Fibroblast of lung (primary cell): ENCODE results near the gene BAG3. TPM values are rescaled to one million over a fixed set of nuclear protein-coding genes. Genes with fewer than 3 reads are reported as not detected.
"Not testable (repeated sequence)": the region's sequence is repeated elsewhere in the genome, so short reads cannot be mapped to it uniquely, and the experiment has no call there.

Experiments used
- DNase-seq, 2 donors: peaks; one replicate each; pipeline versions ENCODE4 v3.0.0 to v3.0.0-alpha.2; 2010; ENCODE audit warnings: low read depth in 2 of 2
- H2AFZ ChIP-seq: 2 replicates; pipeline ENCODE4 v1.5.1; 2012; ENCODE audit warnings: low read length, control low read depth, inconsistent platforms
- H3K27ac ChIP-seq: 2 replicates; pipeline ENCODE4 v1.5.1; 2011; ENCODE audit warnings: low read length, control low read depth; ENCODE audit not compliant: insufficient read depth
- H3K27me3 ChIP-seq: 2 replicates; pipeline ENCODE4 v1.5.1; 2011; ENCODE audit warnings: mild to moderate bottlenecking, low read length; ENCODE audit not compliant: control insufficient read depth, insufficient read depth
- H3K36me3 ChIP-seq: 2 replicates; pipeline ENCODE4 v1.5.1; 2011; ENCODE audit warnings: low read length; ENCODE audit not compliant: control insufficient read depth, insufficient read depth
- H3K4me1 ChIP-seq: 2 replicates; pipeline ENCODE4 v1.5.1; 2011; ENCODE audit warnings: low read length; ENCODE audit not compliant: control insufficient read depth, insufficient read depth; ENCODE audit errors: extremely low read depth
- H3K4me2 ChIP-seq: 2 replicates; pipeline ENCODE4 v1.5.1; 2011; ENCODE audit warnings: low read length, control low read depth; ENCODE audit not compliant: insufficient read depth; ENCODE audit errors: extremely low read depth
- H3K4me3 ChIP-seq, 4 experiments: fragments of 200-600 bp in 1 of 4; sonication (generic) in 1 of 4; replicated peaks in 1 of 4; 2 replicates each; pipeline ENCODE4 v1.5.1; 2011 to 2016; ENCODE audit warnings: low read length in 4 of 4, low read depth in 3 of 4, mild to moderate bottlenecking in 3 of 4, control low read depth in 2 of 4, inconsistent platforms in 1 of 4, mixed read lengths in 1 of 4; ENCODE audit not compliant: insufficient read depth in 1 of 4; ENCODE audit errors: control extremely low read depth in 1 of 4
- H3K79me2 ChIP-seq: 2 replicates; pipeline ENCODE4 v1.5.1; 2012; ENCODE audit warnings: mild to moderate bottlenecking, low read length, inconsistent platforms; ENCODE audit not compliant: control insufficient read depth, insufficient read depth
- H3K9ac ChIP-seq: 2 replicates; pipeline ENCODE4 v1.5.1; 2011; ENCODE audit warnings: mild to moderate bottlenecking, low read length, control low read depth; ENCODE audit not compliant: insufficient read depth
- H3K9me3 ChIP-seq: 2 replicates; pipeline ENCODE4 v1.5.1; 2012; ENCODE audit warnings: low read depth, low read length; ENCODE audit not compliant: control insufficient read depth, insufficient read depth
- H4K20me1 ChIP-seq: 2 replicates; pipeline ENCODE4 v1.5.1; 2011; ENCODE audit warnings: low read length; ENCODE audit not compliant: control insufficient read depth, insufficient read depth; ENCODE audit errors: extremely low read depth
- EZH2 ChIP-seq: IDR thresholded peaks from 2 replicates; pipeline ENCODE4 v1.5.1; 2012; ENCODE audit warnings: low read length, control low read depth, mild to moderate bottlenecking; ENCODE audit errors: missing control alignments
- polyA plus RNA-seq, 2 donors: library from polyadenylated mRNA; depleted of rRNA in 1 of 2; stranded (reverse) in 1 of 2; unstranded in 1 of 2; fragments of >200 nt; gene quantifications; 2 replicates each; pipeline ENCODE4 v1.2.1, GENCODE V29; 2011 to 2012; ENCODE audit warnings: missing spikeins in 1 of 2
- total RNA-seq: library from RNA; depleted of rRNA; stranded (reverse); fragments of >200 nt; gene quantifications from 2 replicates; pipeline ENCODE4 v1.2.1, GENCODE V29; 2014
- TF ChIP-seq, protein P1 (sequence below), 2 donors: IDR thresholded peaks in 1 of 2; conservative IDR thresholded peaks in 1 of 2; 1 replicate in 1 of 2; 2 replicates in 1 of 2; pipeline ENCODE4 v1.5.1; 2011 to 2012; ENCODE audit warnings: low read length in 2 of 2, control low read depth in 1 of 2, inconsistent platforms in 1 of 2, low read depth in 1 of 2, mild to moderate bottlenecking in 1 of 2

The BAG3 gene
- total and polyA plus RNA-seq, 2 donors (not counting 1 experiment from before 2014, with no cell fraction given), result 8.4 to 20.0 TPM

DNA sequence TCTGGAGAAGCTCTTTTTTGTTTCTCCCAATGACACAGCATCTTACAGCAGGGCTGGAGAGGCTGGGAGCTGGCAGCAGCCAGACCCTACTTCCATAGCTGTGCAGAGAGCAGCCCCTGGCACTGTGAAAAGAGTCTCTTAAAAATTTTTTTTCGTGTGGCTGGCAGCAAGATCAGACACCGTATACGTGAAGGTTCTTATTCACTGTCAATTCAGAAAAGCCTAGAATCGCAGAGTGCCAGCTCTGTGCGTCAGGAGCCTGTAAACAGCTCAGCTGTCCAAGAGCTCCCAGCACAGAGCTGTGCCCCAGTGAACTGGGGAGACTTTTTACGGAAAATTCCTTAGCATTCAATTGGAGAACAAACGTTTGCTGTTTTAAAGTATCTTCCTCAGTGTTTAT lies 6.5 kb downstream of the BAG3 start:
- peaks cover 10% of the 10 kb centered on the region for H3K36me3 ChIP-seq
- H3K4me3 ChIP-seq, result peak overlapping the region in 2 of 4 experiments; percentile 34 to 37
- peak; percentile 47 to 63 for DNase-seq
- TF ChIP-seq, protein P1, sequence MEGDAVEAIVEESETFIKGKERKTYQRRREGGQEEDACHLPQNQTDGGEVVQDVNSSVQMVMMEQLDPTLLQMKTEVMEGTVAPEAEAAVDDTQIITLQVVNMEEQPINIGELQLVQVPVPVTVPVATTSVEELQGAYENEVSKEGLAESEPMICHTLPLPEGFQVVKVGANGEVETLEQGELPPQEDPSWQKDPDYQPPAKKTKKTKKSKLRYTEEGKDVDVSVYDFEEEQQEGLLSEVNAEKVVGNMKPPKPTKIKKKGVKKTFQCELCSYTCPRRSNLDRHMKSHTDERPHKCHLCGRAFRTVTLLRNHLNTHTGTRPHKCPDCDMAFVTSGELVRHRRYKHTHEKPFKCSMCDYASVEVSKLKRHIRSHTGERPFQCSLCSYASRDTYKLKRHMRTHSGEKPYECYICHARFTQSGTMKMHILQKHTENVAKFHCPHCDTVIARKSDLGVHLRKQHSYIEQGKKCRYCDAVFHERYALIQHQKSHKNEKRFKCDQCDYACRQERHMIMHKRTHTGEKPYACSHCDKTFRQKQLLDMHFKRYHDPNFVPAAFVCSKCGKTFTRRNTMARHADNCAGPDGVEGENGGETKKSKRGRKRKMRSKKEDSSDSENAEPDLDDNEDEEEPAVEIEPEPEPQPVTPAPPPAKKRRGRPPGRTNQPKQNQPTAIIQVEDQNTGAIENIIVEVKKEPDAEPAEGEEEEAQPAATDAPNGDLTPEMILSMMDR (conservative IDR thresholded peaks at IDR 0.05 in 1 of 2, IDR thresholded peaks at IDR 0.05 in 1 of 2; ENCODE audit: low read depth in 1 of 2, low read length in 2 of 2), result no peak
- TF ChIP-seq EZH2, result no peak
- no peaks in the 10 kb centered on the region for H3K9me3 ChIP-seq
- H2AFZ ChIP-seq, result no peak overlapping the region
- H3K27ac ChIP-seq, result peak overlapping the region; percentile 72
- H4K20me1 ChIP-seq, result peaks cover 2% of the 10 kb centered on the region
- peaks cover 49% of the 10 kb centered on the region for H3K4me1 ChIP-seq
- peak overlapping the region; percentile 70 for H3K4me2 ChIP-seq
- H3K79me2 ChIP-seq, result peaks cover 97% of the 10 kb centered on the region
- H3K27me3 ChIP-seq, result no peaks in the 10 kb centered on the region
- no peak overlapping the region for H3K9ac ChIP-seq

DNA sequence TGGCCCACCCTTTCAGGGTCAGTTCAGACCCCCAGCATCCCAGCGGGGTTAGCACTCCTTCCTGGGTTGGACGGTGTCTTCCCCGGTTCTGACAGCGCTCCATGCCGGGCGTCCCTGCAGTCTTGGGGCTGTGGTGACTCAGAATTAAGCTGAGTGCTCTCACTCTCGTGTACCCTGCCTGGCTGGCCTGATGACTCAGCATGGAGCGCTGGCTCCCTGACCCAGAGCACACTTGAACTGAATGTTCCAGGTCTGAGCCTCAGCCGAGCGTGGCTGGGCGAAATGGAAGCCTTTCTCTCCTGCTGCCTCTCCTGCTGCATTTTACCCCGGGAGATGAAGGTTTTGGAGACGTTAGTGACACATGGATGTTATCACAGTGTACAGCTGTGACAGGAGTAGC lies 7.1 kb downstream of the BAG3 start:
- Histone ChIP-seq H3K4me1 (peaks cover 53% of the 10 kb centered on the region), H3K4me2 (peak overlapping the region; percentile 70), H3K27me3 (no peaks in the 10 kb centered on the region), H3K4me3 (peak overlapping the region in 3 of 4 experiments; percentile 17 to 49 (median 37)), H4K20me1 (peaks cover 2% of the 10 kb centered on the region), H3K79me2 (peaks cover 97% of the 10 kb centered on the region), H3K9me3 (no peaks in the 10 kb centered on the region), H3K27ac (peak overlapping the region; percentile 72), H3K9ac (peak overlapping the region; percentile 20), H3K36me3 (peaks cover 10% of the 10 kb centered on the region), H2AFZ (no peak overlapping the region)
- TF ChIP-seq EZH2, result no peak
- TF ChIP-seq, protein P1 (conservative IDR thresholded peaks at IDR 0.05 in 1 of 2, IDR thresholded peaks at IDR 0.05 in 1 of 2; ENCODE audit: low read depth in 1 of 2, low read length in 2 of 2), result no peak
- peak; percentile 93 for DNase-seq

DNA sequence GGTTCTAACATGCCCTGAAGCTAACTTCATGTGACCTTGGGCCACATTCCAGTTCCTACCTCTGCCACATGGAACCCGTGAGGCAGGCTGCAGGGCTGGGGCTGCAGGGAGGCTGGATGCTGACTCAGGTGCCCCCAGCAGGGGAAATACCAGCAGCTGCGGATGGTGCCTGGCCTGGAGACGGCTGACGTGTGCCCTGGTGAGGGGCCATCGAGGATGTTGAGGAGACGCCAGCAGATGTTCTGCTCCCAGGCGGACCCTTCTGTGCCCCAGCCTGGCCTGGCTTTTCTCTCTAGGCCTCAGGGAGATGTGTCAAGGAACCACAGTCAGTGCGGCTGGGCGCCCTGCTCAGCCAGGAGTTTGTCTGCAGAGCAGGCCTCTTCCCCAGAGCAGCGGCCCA lies 8.8 kb downstream of the BAG3 start:
- H2AFZ ChIP-seq, result no peak overlapping the region
- H3K4me1 ChIP-seq, result peaks cover 58% of the 10 kb centered on the region

DNA sequence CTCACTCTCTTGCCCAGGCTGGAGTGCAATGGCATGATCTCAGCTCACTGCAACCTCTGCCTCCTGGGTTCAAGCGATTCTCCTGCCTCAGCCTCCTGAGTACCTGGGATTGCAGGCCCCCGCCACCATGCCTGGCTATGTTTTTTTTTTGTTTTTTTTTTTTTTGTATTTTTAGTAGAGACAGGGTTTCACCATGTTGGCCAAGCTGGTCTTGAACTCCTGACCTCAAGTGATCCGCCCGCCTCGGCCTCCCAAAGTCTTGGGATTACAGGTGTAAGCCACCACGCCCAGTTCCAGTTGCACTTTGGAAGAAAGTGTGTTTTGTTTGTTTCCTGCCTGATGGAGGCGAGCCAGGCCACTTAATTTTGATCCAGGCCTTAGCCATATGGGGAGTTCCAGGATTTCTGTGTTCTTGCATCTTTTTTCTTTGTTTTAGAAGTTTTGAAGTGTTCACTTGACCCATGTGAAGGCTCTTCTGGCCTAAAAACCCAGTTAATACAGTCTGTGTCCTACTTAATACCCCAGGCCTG lies 11.0 kb downstream of the BAG3 start:
- H4K20me1 ChIP-seq, result not testable (repeated sequence)
- H3K4me1 ChIP-seq, result peaks cover 61% of the 10 kb centered on the region

More for the DNA sequence above, 8.8 kb downstream of the BAG3 start:
- no peak for DNase-seq
- Histone ChIP-seq H3K4me3 (no peak overlapping the region), H3K27me3 (no peaks in the 10 kb centered on the region), H3K9me3 (no peaks in the 10 kb centered on the region), H3K4me2 (no peak overlapping the region), H4K20me1 (no peaks in the 10 kb centered on the region), H3K27ac (peak overlapping the region; percentile 11), H3K36me3 (peaks cover 10% of the 10 kb centered on the region), H3K9ac (no peak overlapping the region), H3K79me2 (peaks cover 97% of the 10 kb centered on the region)
- TF ChIP-seq, protein P1 (conservative IDR thresholded peaks at IDR 0.05 in 1 of 2, IDR thresholded peaks at IDR 0.05 in 1 of 2; ENCODE audit: low read depth in 1 of 2, low read length in 2 of 2), result no peak
- no peak for TF ChIP-seq EZH2

More for the DNA sequence above, 11.0 kb downstream of the BAG3 start:
- not testable (repeated sequence) for H3K36me3 ChIP-seq, DNase-seq, H3K9ac ChIP-seq, H3K27me3 ChIP-seq, H3K4me2 ChIP-seq, H2AFZ ChIP-seq, H3K9me3 ChIP-seq, H3K4me3 ChIP-seq
- Histone ChIP-seq H3K79me2 (peaks cover 93% of the 10 kb centered on the region), H3K27ac (peak overlapping the region; percentile 20)
